Hepatocyte (in vitro differentiated cells): ENCODE data around the gene FAM120B. TPM values are rescaled to one million over a fixed set of nuclear protein-coding genes. Genes with fewer than 3 reads are reported as not detected.

Experiments used
- DNase-seq: peaks from one replicate; pipeline ENCODE4 v3.0.0-alpha.2; 2016; ENCODE audit warnings: low spot score
- H2AFZ ChIP-seq: fragments of 200-600 bp; sonication (generic); 2 replicates; pipeline ENCODE4 v1.6.0; 2016; ENCODE audit warnings: antibody characterized with exemption, mild to moderate bottlenecking
- H3K27ac ChIP-seq: fragments of 200-600 bp; sonication (generic); 2 replicates; pipeline ENCODE4 v1.5.1; 2016; ENCODE audit warnings: mild to moderate bottlenecking
- H3K27me3 ChIP-seq: fragments of 200-600 bp; sonication (generic); 2 replicates; pipeline ENCODE4 v1.6.1; 2016
- H3K36me3 ChIP-seq: fragments of 200-600 bp; sonication (generic); replicated peaks from 2 replicates; pipeline ENCODE4 v1.5.1; 2016; ENCODE audit warnings: low read depth; ENCODE audit not compliant: insufficient read depth
- H3K4me1 ChIP-seq: fragments of 200-600 bp; sonication (generic); 2 replicates; pipeline ENCODE4 v1.5.1; 2016; ENCODE audit warnings: mild to moderate bottlenecking, moderate library complexity; ENCODE audit not compliant: insufficient read depth
- H3K4me2 ChIP-seq: fragments of 200-600 bp; sonication (generic); 2 replicates; pipeline ENCODE4 v1.6.0; 2016
- H3K4me3 ChIP-seq: fragments of 200-600 bp; sonication (generic); 2 replicates; pipeline ENCODE4 v1.5.1; 2016; ENCODE audit warnings: mild to moderate bottlenecking
- H3K79me2 ChIP-seq: fragments of 200-600 bp; sonication (generic); 2 replicates; pipeline ENCODE4 v1.6.0; 2017; ENCODE audit warnings: mild to moderate bottlenecking
- H3K9me2 ChIP-seq: fragments of 200-600 bp; sonication (generic); replicated peaks from 2 replicates; pipeline ENCODE4 v1.6.0; 2017; ENCODE audit warnings: mild to moderate bottlenecking; ENCODE audit not compliant: insufficient read depth
- H3K9me3 ChIP-seq: fragments of 200-600 bp; sonication (generic); 2 replicates; pipeline ENCODE4 v1.5.1; 2016; ENCODE audit warnings: low read depth, mild to moderate bottlenecking
- H4K20me1 ChIP-seq: fragments of 200-600 bp; sonication (generic); 2 replicates; pipeline ENCODE4 v1.6.0; 2016; ENCODE audit warnings: mild to moderate bottlenecking; ENCODE audit not compliant: insufficient read depth, poor library complexity, severe bottlenecking
- EZH2 ChIP-seq: fragments of 200-600 bp; sonication (generic); IDR thresholded peaks from 2 replicates; pipeline ENCODE4 v1.6.1; 2016; ENCODE audit warnings: antibody characterized with exemption, mild to moderate bottlenecking, borderline replicate concordance
- EZH2phosphoT487 ChIP-seq: fragments of 200-600 bp; sonication (generic); IDR thresholded peaks from one replicate; pipeline ENCODE4 v1.6.1; 2018; ENCODE audit warnings: antibody characterized with exemption, mild to moderate bottlenecking, low read depth, moderate library complexity; ENCODE audit not compliant: unreplicated experiment, severe bottlenecking
- WGBS: methylation state at CpG from one replicate; pipeline ENCODE4 v1.1.6; 2016; ENCODE audit warnings: low lambda C conversion rate; ENCODE audit errors: missing lambda C conversion rate; 5-methylcytosine and 5-hydroxymethylcytosine counted together
- polyA plus RNA-seq: library from polyadenylated mRNA; unstranded; fragments of >200 nt; fragmentation: Nextera tagmentation; extraction: Ambion mirVana; gene quantifications from 2 replicates; pipeline ENCODE4 v1.2.1, GENCODE V29; 2016
- total RNA-seq: library from RNA; depleted of rRNA; stranded (reverse); fragments of >200 nt; gene quantifications from 2 replicates; pipeline ENCODE4 v1.2.3, GENCODE V29; 2014
- TF ChIP-seq, protein P1 (sequence below): fragments of 200-600 bp; sonication (generic); IDR thresholded peaks from 2 replicates; pipeline ENCODE4 v1.5.1; 2016; ENCODE audit warnings: antibody characterized with exemption, mild to moderate bottlenecking; ENCODE audit not compliant: poor library complexity

Gene FAM120B
- total and polyA plus RNA-seq, 2 experiments from 2014 or later: 16.0 to 25.8 TPM

DNA sequence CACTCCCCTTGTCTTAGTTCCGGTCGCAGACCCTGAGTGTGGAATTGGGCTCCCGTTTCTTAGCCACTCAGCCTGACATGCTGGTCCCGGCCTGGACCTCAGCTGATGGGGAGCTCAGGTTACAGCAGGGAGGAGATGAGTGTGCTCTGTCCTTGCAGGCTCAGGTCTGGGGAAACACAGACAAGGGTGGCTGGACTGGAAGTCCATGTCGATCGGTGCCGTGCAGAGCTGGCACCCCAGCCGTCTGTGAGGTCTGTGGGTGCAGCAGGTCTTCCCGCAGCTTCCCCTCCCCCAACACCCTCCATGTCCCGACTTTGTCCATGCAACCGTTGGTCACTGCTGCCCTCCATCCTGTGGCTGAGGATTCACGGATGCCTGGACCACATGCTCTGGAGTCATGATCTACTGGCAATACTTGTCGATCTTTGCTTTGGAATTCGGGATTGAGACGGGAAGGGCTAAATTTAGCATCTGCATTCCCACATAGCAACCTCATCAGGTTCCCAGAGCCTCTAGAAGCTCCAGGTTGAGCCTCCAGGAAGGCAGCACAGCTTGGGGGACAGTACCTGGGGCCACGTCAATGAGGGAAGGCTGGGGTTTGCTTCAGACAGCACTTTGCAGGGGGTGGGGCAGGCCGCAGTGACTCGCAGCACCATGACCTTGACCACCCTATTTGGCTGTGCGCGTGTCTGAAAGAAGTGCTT, 127.7 kb downstream of the FAM120B start:
- Histone ChIP-seq H3K9me3 (no peaks in the 10 kb centered on the region), H3K79me2 (no peaks in the 10 kb centered on the region), H2AFZ (no peak overlapping the region), H3K4me2 (no peak overlapping the region), H3K36me3 (no peaks in the 10 kb centered on the region), H3K4me3 (no peak overlapping the region), H4K20me1 (no peaks in the 10 kb centered on the region), H3K4me1 (peaks cover 6% of the 10 kb centered on the region), H3K9me2 (no peaks in the 10 kb centered on the region), H3K27me3 (no peaks in the 10 kb centered on the region), H3K27ac (no peak overlapping the region)
- WGBS: 73% methylated on average over 20 of the region's 20 CpGs
- DNase-seq: no peak
- TF ChIP-seq EZH2 (no peak), EZH2phosphoT487 (no peak)
- TF ChIP-seq, protein P1, sequence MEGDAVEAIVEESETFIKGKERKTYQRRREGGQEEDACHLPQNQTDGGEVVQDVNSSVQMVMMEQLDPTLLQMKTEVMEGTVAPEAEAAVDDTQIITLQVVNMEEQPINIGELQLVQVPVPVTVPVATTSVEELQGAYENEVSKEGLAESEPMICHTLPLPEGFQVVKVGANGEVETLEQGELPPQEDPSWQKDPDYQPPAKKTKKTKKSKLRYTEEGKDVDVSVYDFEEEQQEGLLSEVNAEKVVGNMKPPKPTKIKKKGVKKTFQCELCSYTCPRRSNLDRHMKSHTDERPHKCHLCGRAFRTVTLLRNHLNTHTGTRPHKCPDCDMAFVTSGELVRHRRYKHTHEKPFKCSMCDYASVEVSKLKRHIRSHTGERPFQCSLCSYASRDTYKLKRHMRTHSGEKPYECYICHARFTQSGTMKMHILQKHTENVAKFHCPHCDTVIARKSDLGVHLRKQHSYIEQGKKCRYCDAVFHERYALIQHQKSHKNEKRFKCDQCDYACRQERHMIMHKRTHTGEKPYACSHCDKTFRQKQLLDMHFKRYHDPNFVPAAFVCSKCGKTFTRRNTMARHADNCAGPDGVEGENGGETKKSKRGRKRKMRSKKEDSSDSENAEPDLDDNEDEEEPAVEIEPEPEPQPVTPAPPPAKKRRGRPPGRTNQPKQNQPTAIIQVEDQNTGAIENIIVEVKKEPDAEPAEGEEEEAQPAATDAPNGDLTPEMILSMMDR: no peak

DNA sequence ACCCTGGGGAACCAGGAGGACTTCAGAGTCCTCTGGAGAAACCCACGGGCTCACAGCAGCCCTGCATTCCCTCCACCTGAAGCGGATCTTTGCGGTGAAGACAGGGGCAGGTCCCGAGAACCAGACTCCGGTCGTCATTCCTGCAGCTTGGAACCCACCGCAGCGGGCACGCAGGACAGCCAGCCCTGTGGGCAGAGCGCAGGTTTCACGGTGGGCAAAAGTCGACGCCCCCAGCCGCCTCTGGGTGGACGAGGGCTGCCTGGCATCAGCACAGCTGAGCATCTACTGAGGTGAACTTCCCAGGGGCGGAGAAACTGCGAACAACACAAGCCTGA, 128.2 kb downstream of the FAM120B start:
- TF ChIP-seq, protein P1: no peak
- TF ChIP-seq EZH2 (no peak), EZH2phosphoT487 (no peak)
- WGBS: 82% methylated on average over 17 of the region's 17 CpGs
- no peak overlapping the region for H3K4me3 ChIP-seq

DNA sequence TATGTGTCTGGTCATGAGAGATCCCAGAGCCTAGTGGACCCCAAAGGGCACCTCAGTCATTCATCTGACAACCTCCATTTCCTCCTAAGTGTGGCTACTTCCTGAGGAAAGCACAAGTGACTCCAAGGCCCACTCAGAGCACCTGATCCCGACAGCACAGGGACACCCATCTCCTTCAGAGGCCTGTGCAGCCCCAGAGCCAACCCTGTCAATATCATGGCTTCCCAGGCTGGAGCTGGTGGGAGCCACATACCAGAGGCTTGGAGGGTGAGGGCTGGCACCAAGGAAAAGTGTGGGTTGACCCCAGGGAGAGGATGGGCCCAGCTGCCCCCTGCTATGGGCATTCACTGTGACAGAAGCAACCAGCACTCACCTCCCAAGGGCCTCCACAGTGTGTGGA, 129.2 kb downstream of the FAM120B start:
- peaks cover 6% of the 10 kb centered on the region for H3K4me1 ChIP-seq
- no peaks in the 10 kb centered on the region for H4K20me1 ChIP-seq
- no peaks in the 10 kb centered on the region for H3K79me2 ChIP-seq
- no peak overlapping the region for H3K27ac ChIP-seq
- H3K4me3 ChIP-seq: no peak overlapping the region
- H3K9me2 ChIP-seq: no peaks in the 10 kb centered on the region
- H3K4me2 ChIP-seq: no peak overlapping the region
- H2AFZ ChIP-seq: no peak overlapping the region
- H3K36me3 ChIP-seq: no peaks in the 10 kb centered on the region
- TF ChIP-seq EZH2 (no peak), EZH2phosphoT487 (no peak)
- TF ChIP-seq, protein P1: no peak
- DNase-seq: no peak
- H3K9me3 ChIP-seq: no peaks in the 10 kb centered on the region
- no peaks in the 10 kb centered on the region for H3K27me3 ChIP-seq
- WGBS: 95% methylated on average over 1 of the region's 1 CpG

More for the DNA sequence above, 128.2 kb downstream of the FAM120B start:
- Histone ChIP-seq H2AFZ (no peak overlapping the region), H3K4me1 (peaks cover 6% of the 10 kb centered on the region), H4K20me1 (no peaks in the 10 kb centered on the region), H3K36me3 (no peaks in the 10 kb centered on the region), H3K27me3 (no peaks in the 10 kb centered on the region), H3K79me2 (no peaks in the 10 kb centered on the region), H3K4me2 (no peak overlapping the region), H3K9me3 (no peaks in the 10 kb centered on the region), H3K27ac (no peak overlapping the region), H3K9me2 (no peaks in the 10 kb centered on the region)
- no peak for DNase-seq
